HG02970 (cell line): ENCODE measurements around the gene CADM4.
"Not testable (repeated sequence)": the region's sequence is repeated elsewhere in the genome, so short reads cannot be mapped to it uniquely, and the experiment has no call there.

ENCODE experiments used
- ATAC-seq: cut with Tn5 transposase; IDR thresholded peaks from one replicate; pipeline ENCODE4 v1.9.1; 2021; ENCODE audit warnings: mild to moderate bottlenecking, moderate library complexity, moderate number of reproducible peaks; ENCODE audit not compliant: unreplicated experiment, low FRiP score

The CADM4 gene

GRCh38 chr19:43667126-43667875, 27.7 kb upstream of the CADM4 start:
- no peak for ATAC-seq

- no peak for ATAC-seq
These were observed 24.4 kb upstream of the CADM4 start for GRCh38 chr19:43664018-43664417.

GRCh38 chr19:43662487-43662886, 22.8 kb upstream of the CADM4 start:
- no peak for ATAC-seq

GRCh38 chr19:43660971-43661360, 21.3 kb upstream of the CADM4 start:
- no peak for ATAC-seq

GRCh38 chr19:43660301-43660970, 20.8 kb upstream of the CADM4 start:
- no peak for ATAC-seq

GRCh38 chr19:43658494-43658893, 18.8 kb upstream of the CADM4 start:
- ATAC-seq: no peak

- ATAC-seq: no peak
These were observed 18.4 kb upstream of the CADM4 start for GRCh38 chr19:43658001-43658400.

- ATAC-seq: no peak
These were observed 16.8 kb upstream of the CADM4 start for GRCh38 chr19:43656436-43656835.

GRCh38 chr19:43652546-43652874, 12.9 kb upstream of the CADM4 start:
- ATAC-seq: no peak

GRCh38 chr19:43651758-43652545, 12.3 kb upstream of the CADM4 start:
- ATAC-seq: no peak

GRCh38 chr19:43650276-43650675, 10.6 kb upstream of the CADM4 start:
- ATAC-seq: not testable (repeated sequence)

- ATAC-seq: no peak
These were observed 9.9 kb upstream of the CADM4 start for GRCh38 chr19:43649514-43649913.

- ATAC-seq: no peak
These were observed 9.0 kb upstream of the CADM4 start for GRCh38 chr19:43648633-43649032.

GRCh38 chr19:43644181-43644580, 4.5 kb upstream of the CADM4 start:
- no peak for ATAC-seq

- no peak for ATAC-seq
These were observed 3.7 kb upstream of the CADM4 start for GRCh38 chr19:43643326-43643725.

- no peak for ATAC-seq
These were observed 2.9 kb upstream of the CADM4 start for GRCh38 chr19:43642531-43642930.

- ATAC-seq: no peak
These were observed 1.7 kb upstream of the CADM4 start for GRCh38 chr19:43641333-43641732.

GRCh38 chr19:43640424-43640757, 741 bp upstream of the CADM4 start:
- no peak for ATAC-seq

GRCh38 chr19:43638995-43639518, 593 bp downstream of the CADM4 start:
- no peak for ATAC-seq

- no peak for ATAC-seq
These were observed 1.2 kb downstream of the CADM4 start for GRCh38 chr19:43638214-43638994.
